Measurements from ENCODE around the gene PPP2R3B. TPM values are rescaled to one million over a fixed set of nuclear protein-coding genes. Genes with fewer than 3 reads are reported as not detected.

Gene PPP2R3B
- total RNA-seq, 2 donors from 2014 or later, result 72.5 to 98.7 TPM

DNA sequence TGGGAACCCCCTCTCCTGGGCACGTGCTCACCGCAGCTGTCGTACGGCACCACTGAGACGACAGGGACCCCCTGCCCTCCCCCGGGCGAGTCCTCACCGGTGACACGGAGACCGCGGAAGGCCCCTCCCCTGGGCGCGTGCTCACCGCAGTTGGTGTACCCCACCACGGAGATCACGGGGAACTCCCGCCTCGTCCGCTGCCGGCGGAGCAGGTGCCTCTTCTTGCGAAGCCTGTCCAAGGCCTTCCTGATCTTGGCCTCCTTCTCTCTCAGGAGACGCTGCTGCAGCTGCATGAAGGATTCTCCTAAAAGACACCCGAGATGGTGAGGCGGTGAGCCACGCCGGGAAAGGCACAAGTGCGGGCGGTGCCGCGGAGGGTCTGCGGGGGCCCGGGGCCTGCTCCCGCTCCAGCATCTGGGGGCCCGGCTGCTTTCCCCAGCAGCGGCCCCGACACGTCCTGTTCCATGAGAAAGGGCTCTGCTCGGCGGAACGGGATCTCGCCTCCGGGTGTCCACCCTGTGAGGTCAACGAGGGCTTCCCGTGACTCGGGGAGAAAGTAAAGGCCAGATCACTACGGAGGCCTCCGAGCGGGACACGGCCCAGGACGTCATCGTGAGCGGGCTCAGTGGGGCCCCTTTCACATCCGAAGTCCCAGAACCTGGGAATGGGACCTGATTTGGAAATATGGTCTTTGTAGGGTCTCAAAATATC, 73.9 kb downstream of the PPP2R3B start:
- Mint-ChIP-seq H3K4me3 (no peak overlapping the region), H3K4me1 (no peaks in the 10 kb centered on the region), H3K9me3 (no peaks in the 10 kb centered on the region), H3K27ac (no peak overlapping the region), H3K27me3 (ENCODE audit: insufficient read depth) (no peaks in the 10 kb centered on the region), H3K36me3 (ENCODE audit: low read depth) (peaks cover 41% of the 10 kb centered on the region)
- DNase-seq, result no peak
- peaks cover 52% of the 10 kb centered on the region for H3K36me3 ChIP-seq (ENCODE audit: control insufficient read depth, insufficient read depth, low read length)
- no peaks in the 10 kb centered on the region for H3K9me3 ChIP-seq (ENCODE audit: control insufficient read depth, low read length)
- H3K9ac ChIP-seq (ENCODE audit: extremely low read depth, low read length, poor library complexity, severe bottlenecking), result no peak overlapping the region
- H3K4me3 ChIP-seq (ENCODE audit: low read length), result no peak overlapping the region
- H3K27me3 ChIP-seq (ENCODE audit: control insufficient read depth, insufficient read depth, low read length, poor library complexity, severe bottlenecking), result no peaks in the 10 kb centered on the region
- TF ChIP-seq, protein P1, sequence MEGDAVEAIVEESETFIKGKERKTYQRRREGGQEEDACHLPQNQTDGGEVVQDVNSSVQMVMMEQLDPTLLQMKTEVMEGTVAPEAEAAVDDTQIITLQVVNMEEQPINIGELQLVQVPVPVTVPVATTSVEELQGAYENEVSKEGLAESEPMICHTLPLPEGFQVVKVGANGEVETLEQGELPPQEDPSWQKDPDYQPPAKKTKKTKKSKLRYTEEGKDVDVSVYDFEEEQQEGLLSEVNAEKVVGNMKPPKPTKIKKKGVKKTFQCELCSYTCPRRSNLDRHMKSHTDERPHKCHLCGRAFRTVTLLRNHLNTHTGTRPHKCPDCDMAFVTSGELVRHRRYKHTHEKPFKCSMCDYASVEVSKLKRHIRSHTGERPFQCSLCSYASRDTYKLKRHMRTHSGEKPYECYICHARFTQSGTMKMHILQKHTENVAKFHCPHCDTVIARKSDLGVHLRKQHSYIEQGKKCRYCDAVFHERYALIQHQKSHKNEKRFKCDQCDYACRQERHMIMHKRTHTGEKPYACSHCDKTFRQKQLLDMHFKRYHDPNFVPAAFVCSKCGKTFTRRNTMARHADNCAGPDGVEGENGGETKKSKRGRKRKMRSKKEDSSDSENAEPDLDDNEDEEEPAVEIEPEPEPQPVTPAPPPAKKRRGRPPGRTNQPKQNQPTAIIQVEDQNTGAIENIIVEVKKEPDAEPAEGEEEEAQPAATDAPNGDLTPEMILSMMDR (conservative IDR thresholded peaks at IDR 0.05), result no peak
- no peak overlapping the region for H3K27ac ChIP-seq (ENCODE audit: low read depth, low read length)
- H3K4me1 ChIP-seq (ENCODE audit: control insufficient read depth, insufficient read depth, low read length), result no peaks in the 10 kb centered on the region
- WGBS, 2 experiments (ENCODE audit: insufficient coverage in 1 of 2, insufficient read length in 1 of 2), result 94% methylated on average over 38 to 54 of the region's 54 CpGs

DNA sequence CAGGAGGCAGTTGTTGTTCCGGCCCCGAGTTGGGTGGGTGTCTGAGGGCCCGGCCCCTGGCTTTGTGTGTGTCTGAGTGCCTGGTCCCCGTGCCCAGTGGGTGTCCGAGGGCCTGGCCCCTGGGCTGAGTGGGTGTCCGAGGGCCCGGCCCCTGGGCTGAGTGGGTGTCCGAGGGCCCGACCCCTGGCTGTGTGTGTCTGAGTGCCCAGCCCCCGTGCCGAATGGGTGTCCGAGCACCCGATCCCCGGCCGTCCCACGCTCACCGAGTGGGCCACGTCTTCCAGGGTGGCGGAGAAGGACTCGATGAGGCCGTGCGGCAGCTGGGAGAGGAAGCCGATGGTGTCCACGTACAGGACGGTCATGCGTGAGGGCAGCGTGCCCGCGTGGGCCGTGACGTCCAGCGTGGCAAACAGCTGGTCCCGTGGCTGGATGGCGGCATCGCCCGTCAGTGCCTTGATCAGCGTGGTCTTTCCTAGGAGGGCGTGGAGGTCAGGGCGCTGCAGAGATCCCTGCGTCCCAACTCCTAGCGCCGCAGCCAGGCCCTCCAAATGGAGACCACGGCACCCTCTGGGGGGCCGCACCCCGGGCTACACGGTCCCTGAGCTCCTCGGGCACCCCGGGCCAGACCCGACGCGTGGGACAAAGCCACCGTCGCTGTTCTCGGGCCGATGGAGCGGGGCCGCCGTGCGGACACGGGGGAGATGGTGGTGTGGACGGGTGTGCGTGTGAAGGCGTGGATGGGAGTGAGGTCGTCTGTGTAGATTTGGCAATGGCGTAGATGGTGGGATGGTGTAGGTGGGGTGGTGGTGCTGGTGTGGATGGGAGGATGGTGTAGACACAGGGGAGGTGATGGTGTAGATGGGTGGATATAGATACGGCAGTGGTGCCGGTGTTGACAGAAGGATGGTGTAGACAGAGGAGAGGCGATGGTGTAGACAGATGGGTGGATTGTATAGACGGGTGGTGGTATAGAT, 75.3 kb downstream of the PPP2R3B start:
- Histone ChIP-seq H3K4me1 (ENCODE audit: control insufficient read depth, insufficient read depth, low read length) (no peaks in the 10 kb centered on the region), H3K9ac (ENCODE audit: extremely low read depth, low read length, poor library complexity, severe bottlenecking) (no peak overlapping the region), H3K9me3 (ENCODE audit: control insufficient read depth, low read length) (peaks cover 1% of the 10 kb centered on the region), H3K36me3 (ENCODE audit: control insufficient read depth, insufficient read depth, low read length) (peaks cover 61% of the 10 kb centered on the region), H3K4me3 (ENCODE audit: low read length) (no peak overlapping the region), H3K27ac (ENCODE audit: low read depth, low read length) (no peak overlapping the region), H3K27me3 (ENCODE audit: control insufficient read depth, insufficient read depth, low read length, poor library complexity, severe bottlenecking) (no peaks in the 10 kb centered on the region)
- no peak for DNase-seq
- no peak overlapping the region for H3K27ac Mint-ChIP-seq
- no peaks in the 10 kb centered on the region for H3K27me3 Mint-ChIP-seq (ENCODE audit: insufficient read depth)
- no peaks in the 10 kb centered on the region for H3K4me1 Mint-ChIP-seq
- peaks cover 3% of the 10 kb centered on the region for H3K9me3 Mint-ChIP-seq
- 95% methylated on average over 46 to 69 of the region's 69 CpGs for WGBS, 2 experiments (ENCODE audit: insufficient coverage in 1 of 2, insufficient read length in 1 of 2)
- H3K4me3 Mint-ChIP-seq, result no peak overlapping the region
- peaks cover 47% of the 10 kb centered on the region for H3K36me3 Mint-ChIP-seq (ENCODE audit: low read depth)
- TF ChIP-seq, protein P1 (conservative IDR thresholded peaks at IDR 0.05), result no peak

- Mint-ChIP-seq H3K27me3 (ENCODE audit: insufficient read depth) (no peaks in the 10 kb centered on the region), H3K27ac (no peak overlapping the region), H3K4me1 (no peaks in the 10 kb centered on the region), H3K4me3 (no peak overlapping the region), H3K36me3 (ENCODE audit: low read depth) (peaks cover 54% of the 10 kb centered on the region), H3K9me3 (peaks cover 6% of the 10 kb centered on the region)
- Histone ChIP-seq H3K4me3 (ENCODE audit: low read length) (no peak overlapping the region), H3K27ac (ENCODE audit: low read depth, low read length) (no peak overlapping the region), H3K9me3 (ENCODE audit: control insufficient read depth, low read length) (peaks cover 8% of the 10 kb centered on the region), H3K4me1 (ENCODE audit: control insufficient read depth, insufficient read depth, low read length) (no peaks in the 10 kb centered on the region), H3K27me3 (ENCODE audit: control insufficient read depth, insufficient read depth, low read length, poor library complexity, severe bottlenecking) (no peaks in the 10 kb centered on the region), H3K9ac (ENCODE audit: extremely low read depth, low read length, poor library complexity, severe bottlenecking) (no peak overlapping the region), H3K36me3 (ENCODE audit: control insufficient read depth, insufficient read depth, low read length) (peaks cover 64% of the 10 kb centered on the region)
- 91 to 92% methylated on average over 21 to 25 of the region's 25 CpGs for WGBS, 2 experiments (ENCODE audit: insufficient coverage in 1 of 2, insufficient read length in 1 of 2)
- DNase-seq, result no peak
- TF ChIP-seq, protein P1 (conservative IDR thresholded peaks at IDR 0.05), result no peak
Measured at GRCh38 chrX:310621-311155, 76.0 kb downstream of the PPP2R3B start.
